Uterus (tissue), 2 donors: ENCODE data around the gene NMNAT3.

Experiments used
- POLR2A ChIP-seq, 2 donors: fragments of 450-650 bp; IDR thresholded peaks; one replicate each; pipeline ENCODE4 v1.6.1; 2016; ENCODE audit warnings: antibody characterized with exemption in 2 of 2, mild to moderate bottlenecking in 1 of 2, moderate library complexity in 1 of 2
- TF ChIP-seq, protein P1 (sequence below), 4 experiments: fragments of 200-600 bp in 2 of 4; fragments of 450-650 bp in 2 of 4; sonication (generic) in 2 of 4; IDR thresholded peaks; one replicate each; pipeline ENCODE4 v1.5.1; 2016 to 2019; ENCODE audit warnings: antibody characterized with exemption in 4 of 4, mild to moderate bottlenecking in 2 of 4, moderate library complexity in 1 of 4

DNA sequence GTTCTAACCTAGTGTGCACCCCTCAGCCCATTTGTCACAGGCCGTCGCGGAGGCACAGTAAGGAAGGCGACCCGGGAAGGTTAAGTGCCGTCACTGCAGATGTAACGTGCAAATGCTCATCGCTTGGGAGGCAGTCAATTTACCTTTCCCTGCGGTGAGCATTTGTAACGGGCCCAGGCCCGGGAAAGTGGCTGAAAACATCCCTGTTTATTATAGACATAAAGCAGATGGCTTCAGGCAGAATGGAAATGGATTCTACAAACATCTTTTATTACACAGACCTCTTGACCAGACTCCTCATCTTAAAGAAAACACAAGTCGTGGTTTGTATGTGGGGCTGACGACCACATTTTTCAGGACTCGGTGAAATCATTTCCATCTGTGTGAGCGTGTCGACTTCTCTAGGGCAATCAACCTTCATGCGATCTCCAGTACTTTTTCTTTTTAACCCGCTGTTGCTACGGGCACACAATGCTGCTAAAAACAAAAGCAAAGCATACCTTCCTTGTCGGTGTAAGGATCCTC, 43.6 kb downstream of the NMNAT3 start:
- TF ChIP-seq, protein P1, sequence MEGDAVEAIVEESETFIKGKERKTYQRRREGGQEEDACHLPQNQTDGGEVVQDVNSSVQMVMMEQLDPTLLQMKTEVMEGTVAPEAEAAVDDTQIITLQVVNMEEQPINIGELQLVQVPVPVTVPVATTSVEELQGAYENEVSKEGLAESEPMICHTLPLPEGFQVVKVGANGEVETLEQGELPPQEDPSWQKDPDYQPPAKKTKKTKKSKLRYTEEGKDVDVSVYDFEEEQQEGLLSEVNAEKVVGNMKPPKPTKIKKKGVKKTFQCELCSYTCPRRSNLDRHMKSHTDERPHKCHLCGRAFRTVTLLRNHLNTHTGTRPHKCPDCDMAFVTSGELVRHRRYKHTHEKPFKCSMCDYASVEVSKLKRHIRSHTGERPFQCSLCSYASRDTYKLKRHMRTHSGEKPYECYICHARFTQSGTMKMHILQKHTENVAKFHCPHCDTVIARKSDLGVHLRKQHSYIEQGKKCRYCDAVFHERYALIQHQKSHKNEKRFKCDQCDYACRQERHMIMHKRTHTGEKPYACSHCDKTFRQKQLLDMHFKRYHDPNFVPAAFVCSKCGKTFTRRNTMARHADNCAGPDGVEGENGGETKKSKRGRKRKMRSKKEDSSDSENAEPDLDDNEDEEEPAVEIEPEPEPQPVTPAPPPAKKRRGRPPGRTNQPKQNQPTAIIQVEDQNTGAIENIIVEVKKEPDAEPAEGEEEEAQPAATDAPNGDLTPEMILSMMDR (IDR thresholded peaks at IDR 0.05), result no peak
- no peak for TF ChIP-seq POLR2A (IDR thresholded peaks at IDR 0.05)
